ENCODE data around the gene NUTF2.
A peak's percentile ranks its signal among the peaks of the same experiment; 100 is the strongest.

NUTF2 gene

DNA sequence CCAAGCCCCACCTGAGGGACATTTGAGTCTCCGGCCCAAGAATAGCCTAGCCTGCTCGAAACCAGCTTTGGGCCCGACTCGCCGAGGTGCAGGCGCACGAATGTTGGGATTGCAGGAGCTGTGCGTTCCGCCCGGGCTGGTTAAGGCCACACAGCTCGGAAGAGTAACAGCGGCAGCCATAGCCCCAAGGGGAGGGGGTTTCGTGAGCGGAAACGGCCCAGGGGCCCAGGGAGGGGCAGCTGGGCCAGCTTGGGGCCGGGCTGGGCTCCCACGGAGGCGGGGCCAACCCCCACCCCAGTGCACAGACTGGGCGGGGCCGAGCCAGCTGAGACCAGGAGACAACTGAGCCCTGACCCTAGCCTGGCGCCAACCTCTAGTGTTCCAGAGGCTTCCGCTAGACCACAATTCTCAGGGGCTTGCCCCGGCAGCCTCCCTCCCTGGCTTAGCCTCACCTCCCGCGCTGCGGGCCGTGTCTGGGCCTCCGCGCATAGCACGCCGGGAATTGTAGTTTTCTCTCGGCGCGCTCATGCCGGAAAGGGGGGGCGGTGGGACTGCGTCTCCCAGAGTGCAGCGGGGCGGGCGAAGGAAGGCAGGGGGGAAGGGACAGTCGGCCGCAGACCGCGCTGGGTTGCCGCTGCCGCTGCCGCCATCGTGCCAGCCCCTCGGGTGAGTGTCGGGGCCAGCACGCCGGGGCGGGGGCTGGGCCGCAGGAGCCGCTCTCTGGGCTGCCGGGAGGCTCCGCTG, at the start of gene NUTF2:
Gene NUTF2 (plus strand): TSS at position 614 of the 744 bp plus-strand sequence. CDS start 18,198 bp downstream, outside the sequence.
- peak within 1 kb of the TSS; percentile 97 for H3K4me3 ChIP-seq (ENCODE audit: low read depth, low read length)
- TF ChIP-seq, protein P1, sequence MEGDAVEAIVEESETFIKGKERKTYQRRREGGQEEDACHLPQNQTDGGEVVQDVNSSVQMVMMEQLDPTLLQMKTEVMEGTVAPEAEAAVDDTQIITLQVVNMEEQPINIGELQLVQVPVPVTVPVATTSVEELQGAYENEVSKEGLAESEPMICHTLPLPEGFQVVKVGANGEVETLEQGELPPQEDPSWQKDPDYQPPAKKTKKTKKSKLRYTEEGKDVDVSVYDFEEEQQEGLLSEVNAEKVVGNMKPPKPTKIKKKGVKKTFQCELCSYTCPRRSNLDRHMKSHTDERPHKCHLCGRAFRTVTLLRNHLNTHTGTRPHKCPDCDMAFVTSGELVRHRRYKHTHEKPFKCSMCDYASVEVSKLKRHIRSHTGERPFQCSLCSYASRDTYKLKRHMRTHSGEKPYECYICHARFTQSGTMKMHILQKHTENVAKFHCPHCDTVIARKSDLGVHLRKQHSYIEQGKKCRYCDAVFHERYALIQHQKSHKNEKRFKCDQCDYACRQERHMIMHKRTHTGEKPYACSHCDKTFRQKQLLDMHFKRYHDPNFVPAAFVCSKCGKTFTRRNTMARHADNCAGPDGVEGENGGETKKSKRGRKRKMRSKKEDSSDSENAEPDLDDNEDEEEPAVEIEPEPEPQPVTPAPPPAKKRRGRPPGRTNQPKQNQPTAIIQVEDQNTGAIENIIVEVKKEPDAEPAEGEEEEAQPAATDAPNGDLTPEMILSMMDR (IDR thresholded peaks at IDR 0.05; ENCODE audit: low read depth, low read length): no peak

DNA sequence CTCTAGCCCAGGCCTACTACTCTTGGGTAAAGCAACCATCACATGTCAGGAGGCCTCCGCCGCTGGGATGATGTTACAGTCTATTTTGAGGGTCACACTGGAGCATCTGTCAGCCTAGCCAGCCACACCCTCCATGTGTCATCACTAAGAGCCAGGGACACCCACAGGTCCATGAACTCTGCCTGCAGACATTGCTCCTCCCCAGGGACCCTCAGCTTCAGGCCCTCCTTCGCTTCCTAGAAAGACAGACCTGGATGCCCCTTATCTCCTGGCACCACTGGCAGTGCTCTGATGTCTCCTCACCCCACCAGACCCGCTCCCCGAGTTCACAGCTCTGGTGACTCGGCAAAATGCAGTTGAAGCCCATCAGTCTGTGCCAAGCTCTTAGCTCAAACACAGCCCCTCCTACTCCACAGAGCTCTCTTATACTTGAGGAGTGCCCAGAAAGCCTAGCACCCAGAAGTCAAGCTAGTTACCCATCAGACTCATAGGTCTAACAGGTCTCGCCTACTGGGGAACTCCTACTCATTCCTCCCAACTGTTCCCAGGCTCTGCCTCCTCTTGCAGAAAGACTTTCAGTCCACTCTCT, 46.3 kb upstream of the NUTF2 start:
- H3K4me3 ChIP-seq (ENCODE audit: low read depth, low read length): no peak overlapping the region
- TF ChIP-seq, protein P1 (IDR thresholded peaks at IDR 0.05; ENCODE audit: low read depth, low read length): no peak

DNA sequence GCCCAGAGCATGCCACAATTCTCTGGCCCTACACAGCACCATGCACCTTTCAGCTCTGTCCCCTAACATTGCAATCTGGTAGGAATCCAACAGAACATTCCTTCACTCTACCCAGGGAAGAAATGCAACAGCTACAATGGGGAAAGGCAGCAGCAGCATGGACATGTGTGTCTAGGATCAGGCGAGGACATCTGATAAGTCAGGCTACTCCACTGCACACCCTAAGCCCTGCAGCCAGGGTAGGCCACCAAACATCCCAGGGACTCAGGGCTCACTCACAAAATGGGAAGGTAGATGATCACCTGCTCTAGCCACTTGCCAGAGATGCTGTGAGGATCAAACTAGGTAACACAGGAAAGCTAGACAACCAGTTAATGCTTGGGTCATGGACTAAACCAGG, 45.5 kb upstream of the NUTF2 start:
- TF ChIP-seq, protein P1 (IDR thresholded peaks at IDR 0.05; ENCODE audit: low read depth, low read length): no peak
- no peak overlapping the region for H3K4me3 ChIP-seq (ENCODE audit: low read depth, low read length)

DNA sequence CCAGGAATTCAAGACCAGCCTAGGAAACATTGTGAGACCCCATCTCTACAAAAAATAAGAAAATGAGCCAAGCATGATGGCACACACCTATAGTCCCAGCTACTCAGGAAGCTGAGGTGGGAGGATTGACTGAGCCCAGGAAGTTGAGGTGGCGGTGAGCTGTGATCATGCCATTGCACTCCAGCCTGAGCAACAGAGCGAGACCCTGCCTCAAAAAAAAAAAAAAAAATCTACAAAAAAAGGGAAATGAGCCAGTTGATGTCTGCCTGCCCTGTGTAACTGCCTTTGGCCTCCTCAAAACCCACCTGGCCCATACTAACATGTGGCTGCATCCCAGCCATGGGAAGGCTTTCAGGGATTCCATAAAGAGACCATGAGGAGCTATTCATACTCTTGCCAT, 44.9 kb upstream of the NUTF2 start:
- H3K4me3 ChIP-seq (ENCODE audit: low read depth, low read length): no peak overlapping the region
- TF ChIP-seq, protein P1 (IDR thresholded peaks at IDR 0.05; ENCODE audit: low read depth, low read length): no peak

DNA sequence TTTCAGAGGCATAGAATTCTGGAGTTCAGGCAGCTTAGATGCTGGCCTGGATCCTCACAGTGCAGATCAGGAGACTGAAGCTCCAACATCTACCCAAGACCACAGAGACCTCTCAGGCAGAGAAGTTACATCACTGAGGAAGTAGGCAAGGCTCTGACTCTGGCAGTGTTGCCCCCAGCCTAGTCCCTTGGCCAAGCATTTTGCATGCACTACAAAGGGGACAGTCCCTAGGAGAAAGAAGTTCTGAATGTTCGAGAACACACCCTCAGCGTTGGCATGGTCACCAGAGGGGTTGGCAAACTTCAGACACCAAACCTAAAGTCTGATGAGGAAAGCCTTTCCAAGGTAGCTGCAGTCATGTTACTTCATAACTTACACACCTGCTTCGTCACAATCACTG, 42.8 kb upstream of the NUTF2 start:
- TF ChIP-seq, protein P1 (IDR thresholded peaks at IDR 0.05; ENCODE audit: low read depth, low read length): no peak
- no peak overlapping the region for H3K4me3 ChIP-seq (ENCODE audit: low read depth, low read length)

DNA sequence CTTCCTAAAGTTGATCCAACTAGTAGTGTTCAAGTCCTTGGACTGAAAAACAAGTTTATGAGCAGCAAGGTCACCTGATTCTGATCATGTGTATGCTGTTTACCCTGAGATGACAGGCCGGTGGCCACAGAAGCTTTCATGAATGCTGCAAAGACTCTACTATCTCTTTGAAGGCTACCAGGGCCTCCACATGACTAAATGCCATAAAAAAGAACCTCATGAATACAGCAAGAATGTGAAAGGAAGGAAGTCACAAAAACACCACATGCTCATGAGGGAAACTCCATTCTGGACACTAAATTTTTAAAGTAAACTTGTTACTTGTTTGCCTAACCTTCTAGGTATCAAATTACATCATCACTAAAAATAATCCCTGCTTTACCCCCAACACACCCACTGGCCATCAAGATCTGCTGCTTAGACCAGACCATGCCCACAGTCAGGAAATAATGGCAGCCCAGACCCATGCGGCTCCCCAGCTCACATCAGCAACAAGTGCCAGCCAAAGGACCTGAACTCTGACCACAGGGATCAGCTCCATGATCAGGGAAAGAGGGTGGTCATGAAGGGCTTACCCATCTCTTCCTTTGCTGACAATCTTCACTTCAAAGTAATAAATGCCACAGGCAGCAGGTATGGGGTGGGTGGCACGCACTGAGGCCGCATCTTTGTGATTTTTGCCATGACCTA, 41.7 kb upstream of the NUTF2 start:
- H3K4me3 ChIP-seq (ENCODE audit: low read depth, low read length): peak overlapping the region; percentile 83
- TF ChIP-seq, protein P1 (IDR thresholded peaks at IDR 0.05; ENCODE audit: low read depth, low read length): no peak
